ENCODE results near the gene CD276. TPM values are rescaled to one million over a fixed set of nuclear protein-coding genes. Genes with fewer than 3 reads are reported as not detected.

The CD276 gene
- total RNA-seq, 4 donors from 2014 or later: 22.8 to 48.7 (median 30.8) TPM

DNA sequence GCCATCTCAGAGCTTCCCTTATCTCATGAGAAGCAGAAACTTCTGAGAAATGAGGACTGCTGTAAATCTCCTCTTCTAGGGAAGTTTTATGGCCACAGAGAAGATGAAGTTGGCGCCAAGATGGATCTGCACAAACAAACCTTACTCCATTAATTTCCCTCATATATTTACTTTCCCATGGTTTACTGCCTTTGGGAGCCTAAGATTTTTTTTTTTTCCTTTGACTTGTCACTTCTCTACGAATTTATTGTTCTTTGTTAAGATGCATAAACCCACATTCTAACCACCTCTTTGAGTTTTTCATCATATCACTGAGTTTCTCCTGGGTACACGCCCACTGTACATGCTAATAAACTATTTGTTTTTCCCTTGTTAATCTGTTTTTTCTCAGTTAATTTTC is 29.5 kb upstream of the CD276 start:
- Histone ChIP-seq H3K27me3 (no peaks in the 10 kb centered on the region), H3K4me3 (no peak overlapping the region), H3K27ac (no peak overlapping the region), H3K9me3 (no peaks in the 10 kb centered on the region), H3K36me3 (no peaks in the 10 kb centered on the region), H3K4me1 (no peaks in the 10 kb centered on the region)
- DNase-seq: no peak
- no peak for TF ChIP-seq POLR2A (IDR thresholded peaks at IDR 0.05)
- TF ChIP-seq, protein P1, sequence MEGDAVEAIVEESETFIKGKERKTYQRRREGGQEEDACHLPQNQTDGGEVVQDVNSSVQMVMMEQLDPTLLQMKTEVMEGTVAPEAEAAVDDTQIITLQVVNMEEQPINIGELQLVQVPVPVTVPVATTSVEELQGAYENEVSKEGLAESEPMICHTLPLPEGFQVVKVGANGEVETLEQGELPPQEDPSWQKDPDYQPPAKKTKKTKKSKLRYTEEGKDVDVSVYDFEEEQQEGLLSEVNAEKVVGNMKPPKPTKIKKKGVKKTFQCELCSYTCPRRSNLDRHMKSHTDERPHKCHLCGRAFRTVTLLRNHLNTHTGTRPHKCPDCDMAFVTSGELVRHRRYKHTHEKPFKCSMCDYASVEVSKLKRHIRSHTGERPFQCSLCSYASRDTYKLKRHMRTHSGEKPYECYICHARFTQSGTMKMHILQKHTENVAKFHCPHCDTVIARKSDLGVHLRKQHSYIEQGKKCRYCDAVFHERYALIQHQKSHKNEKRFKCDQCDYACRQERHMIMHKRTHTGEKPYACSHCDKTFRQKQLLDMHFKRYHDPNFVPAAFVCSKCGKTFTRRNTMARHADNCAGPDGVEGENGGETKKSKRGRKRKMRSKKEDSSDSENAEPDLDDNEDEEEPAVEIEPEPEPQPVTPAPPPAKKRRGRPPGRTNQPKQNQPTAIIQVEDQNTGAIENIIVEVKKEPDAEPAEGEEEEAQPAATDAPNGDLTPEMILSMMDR (IDR thresholded peaks at IDR 0.05): no peak

DNA sequence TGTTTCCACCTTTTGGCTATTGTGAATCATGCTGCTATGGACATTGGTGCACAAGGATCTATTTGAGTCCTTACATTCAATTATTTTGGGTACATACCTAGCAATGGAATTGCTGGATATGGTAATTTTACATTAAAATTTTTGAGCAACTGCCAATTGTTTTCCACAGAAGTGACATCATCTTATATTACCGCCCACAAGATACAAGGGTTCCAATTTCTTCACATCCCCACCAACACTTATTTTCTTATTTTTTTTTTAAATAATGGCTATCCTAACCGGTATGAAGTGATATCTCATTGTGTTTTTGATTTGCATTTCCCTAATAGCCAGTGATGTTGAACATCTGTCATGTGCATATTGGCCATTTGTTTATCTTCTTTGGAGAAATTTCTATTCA is 28.5 kb upstream of the CD276 start:
- H3K27ac ChIP-seq: no peak overlapping the region
- H3K4me3 ChIP-seq: no peak overlapping the region
- H3K27me3 ChIP-seq: no peaks in the 10 kb centered on the region
- TF ChIP-seq POLR2A (IDR thresholded peaks at IDR 0.05): no peak
- TF ChIP-seq, protein P1 (IDR thresholded peaks at IDR 0.05): no peak
- H3K4me1 ChIP-seq: no peaks in the 10 kb centered on the region
- no peaks in the 10 kb centered on the region for H3K36me3 ChIP-seq
- no peak for DNase-seq
- H3K9me3 ChIP-seq: no peaks in the 10 kb centered on the region

DNA sequence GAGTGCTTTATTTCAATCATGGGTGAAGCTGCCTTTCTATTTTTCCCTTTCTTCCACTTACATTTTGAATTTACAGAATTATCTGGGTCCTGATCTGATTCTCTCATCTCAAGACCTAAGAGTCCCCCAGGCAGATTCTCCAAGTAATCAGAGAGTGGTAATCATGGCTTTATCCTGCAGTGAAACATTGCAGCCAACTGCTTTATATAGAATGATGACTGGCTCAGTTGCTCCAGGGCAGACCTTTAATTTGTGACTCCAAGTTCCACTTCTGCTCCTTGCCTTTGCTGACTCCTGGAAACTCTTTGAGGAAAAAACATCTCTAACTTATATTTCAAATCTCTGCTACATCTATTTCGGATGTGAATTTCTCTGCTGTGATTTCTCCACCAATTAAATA is 25.5 kb upstream of the CD276 start:
- Histone ChIP-seq H3K27ac (no peak overlapping the region), H3K4me1 (no peaks in the 10 kb centered on the region), H3K9me3 (no peaks in the 10 kb centered on the region), H3K4me3 (no peak overlapping the region), H3K27me3 (no peaks in the 10 kb centered on the region), H3K36me3 (no peaks in the 10 kb centered on the region)
- TF ChIP-seq, protein P1 (IDR thresholded peaks at IDR 0.05): no peak
- no peak for TF ChIP-seq POLR2A (IDR thresholded peaks at IDR 0.05)
- no peak for DNase-seq

DNA sequence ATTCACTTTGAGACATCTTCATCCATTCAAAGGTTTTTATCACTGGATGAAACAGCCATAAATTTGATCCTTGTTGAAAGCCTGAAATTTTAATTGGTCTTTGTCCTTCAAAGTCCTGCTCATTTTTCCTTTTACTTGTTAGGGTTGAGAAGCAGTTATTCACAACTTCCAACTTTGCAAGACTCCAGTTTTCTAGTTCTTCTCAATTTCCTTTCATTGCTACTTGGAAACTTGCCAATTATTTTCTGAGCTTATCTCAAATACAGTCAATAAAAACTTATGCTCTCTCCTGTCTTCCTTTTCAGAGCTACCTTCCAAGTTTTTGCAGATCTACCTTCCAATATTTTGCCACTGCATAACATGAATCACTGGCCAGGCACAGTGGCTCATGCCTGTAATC is 23.7 kb upstream of the CD276 start:
- Histone ChIP-seq H3K4me3 (no peak overlapping the region), H3K36me3 (no peaks in the 10 kb centered on the region), H3K4me1 (no peaks in the 10 kb centered on the region), H3K9me3 (no peaks in the 10 kb centered on the region), H3K27ac (no peak overlapping the region), H3K27me3 (no peaks in the 10 kb centered on the region)
- DNase-seq: no peak
- TF ChIP-seq POLR2A (IDR thresholded peaks at IDR 0.05): no peak
- TF ChIP-seq, protein P1 (IDR thresholded peaks at IDR 0.05): no peak

DNA sequence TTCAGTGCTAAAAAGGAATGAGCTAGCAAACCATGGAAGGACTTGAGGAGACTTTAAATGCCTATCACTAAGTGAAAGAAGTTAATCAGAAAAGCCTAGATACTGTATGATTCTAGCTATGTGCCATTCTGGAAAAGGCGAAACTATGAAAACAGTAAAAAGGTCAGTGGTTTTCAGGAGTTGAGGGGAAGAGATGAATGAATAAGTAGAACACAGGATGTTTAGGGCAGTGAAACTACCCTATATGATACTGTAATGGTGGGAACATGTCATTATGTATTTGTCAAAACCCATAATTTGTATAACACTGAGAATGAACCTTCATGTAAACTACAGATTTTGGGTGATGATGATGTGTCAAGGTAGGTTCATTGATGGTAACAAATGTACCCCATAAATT is 9.6 kb upstream of the CD276 start:
- no peak for TF ChIP-seq POLR2A (IDR thresholded peaks at IDR 0.05)
- no peaks in the 10 kb centered on the region for H3K4me1 ChIP-seq
- no peak overlapping the region for H3K27ac ChIP-seq
- H3K36me3 ChIP-seq: no peaks in the 10 kb centered on the region
- no peak for DNase-seq
- no peak overlapping the region for H3K4me3 ChIP-seq
- no peaks in the 10 kb centered on the region for H3K9me3 ChIP-seq
- no peaks in the 10 kb centered on the region for H3K27me3 ChIP-seq

DNA sequence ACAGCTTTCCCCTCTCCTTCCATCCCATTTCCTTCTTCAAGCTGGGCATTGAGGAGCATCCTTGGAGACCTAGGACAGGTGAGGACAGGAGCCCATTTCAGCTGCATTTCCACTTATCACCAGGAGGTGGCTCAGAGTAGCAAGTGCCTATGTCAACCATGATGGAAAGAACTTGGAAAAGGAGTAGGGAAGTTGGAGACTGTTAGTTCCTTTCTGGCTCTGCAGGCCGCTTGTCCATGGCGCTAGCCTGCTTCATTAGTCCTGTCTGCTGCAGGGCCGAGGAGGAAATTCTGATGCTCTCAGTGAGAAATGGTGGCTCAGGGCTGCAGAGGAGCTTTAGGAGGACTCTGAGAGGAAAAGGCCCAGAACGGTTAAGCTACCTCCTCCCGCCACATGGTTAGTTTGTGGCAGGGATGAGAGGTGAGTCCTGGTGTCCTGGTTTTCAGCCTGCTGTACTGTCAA is 7.0 kb upstream of the CD276 start:
- DNase-seq: peak in 2 of 3 donors; percentile 44 to 90

More for the DNA sequence above, 7.0 kb upstream of the CD276 start:
- H3K36me3 ChIP-seq: no peaks in the 10 kb centered on the region
- H3K27me3 ChIP-seq: no peaks in the 10 kb centered on the region
- H3K4me1 ChIP-seq: no peaks in the 10 kb centered on the region
- no peak overlapping the region for H3K4me3 ChIP-seq
- no peaks in the 10 kb centered on the region for H3K9me3 ChIP-seq
- TF ChIP-seq, protein P1 (IDR thresholded peaks at IDR 0.05): peak; percentile 59 to 93 (median 84)
- TF ChIP-seq POLR2A (IDR thresholded peaks at IDR 0.05): no peak
- no peak overlapping the region for H3K27ac ChIP-seq
